Large intestine (tissue), 3 donors: ENCODE measurements around the gene RMND1. TPM values are rescaled to one million over a fixed set of nuclear protein-coding genes. Genes with fewer than 3 reads are reported as not detected.

Experiments used
- DNase-seq, 2 donors: peaks; one replicate each; pipeline versions ENCODE4 v3.0.0 to v3.0.0-alpha.2; 2013
- H3K27ac ChIP-seq: one replicate; pipeline ENCODE4 v1.5.1; 2013; ENCODE audit warnings: low read length
- H3K27me3 ChIP-seq: 2 replicates; pipeline ENCODE4 v1.6.1; 2013; ENCODE audit warnings: low read length; ENCODE audit not compliant: control insufficient read depth, insufficient read depth
- H3K36me3 ChIP-seq: 2 replicates; pipeline ENCODE4 v1.6.1; 2013; ENCODE audit warnings: low read length; ENCODE audit not compliant: control insufficient read depth, insufficient read depth
- H3K4me1 ChIP-seq: one replicate; pipeline ENCODE4 v1.6.1; 2013; ENCODE audit warnings: low read length; ENCODE audit not compliant: control insufficient read depth, insufficient read depth
- H3K4me3 ChIP-seq: one replicate; pipeline ENCODE4 v1.5.1; 2013; ENCODE audit warnings: low read length
- H3K9me3 ChIP-seq: one replicate; pipeline ENCODE4 v1.6.1; 2013; ENCODE audit warnings: mild to moderate bottlenecking, low read depth, low read length, moderate library complexity; ENCODE audit not compliant: control insufficient read depth
- WGBS: methylation state at CpG from one replicate; pipeline ENCODE4 v1.1.5; 2013; ENCODE audit warnings: low lambda C conversion rate; ENCODE audit not compliant: insufficient coverage; 5-methylcytosine and 5-hydroxymethylcytosine counted together
- polyA plus RNA-seq: library from polyadenylated mRNA; unstranded; fragments of 120-200 nt; gene quantifications from one replicate; pipeline ENCODE4 v1.2.1, GENCODE V29; 2013

Gene RMND1
- polyA plus RNA-seq, 1 donor, result 41.2 TPM

DNA sequence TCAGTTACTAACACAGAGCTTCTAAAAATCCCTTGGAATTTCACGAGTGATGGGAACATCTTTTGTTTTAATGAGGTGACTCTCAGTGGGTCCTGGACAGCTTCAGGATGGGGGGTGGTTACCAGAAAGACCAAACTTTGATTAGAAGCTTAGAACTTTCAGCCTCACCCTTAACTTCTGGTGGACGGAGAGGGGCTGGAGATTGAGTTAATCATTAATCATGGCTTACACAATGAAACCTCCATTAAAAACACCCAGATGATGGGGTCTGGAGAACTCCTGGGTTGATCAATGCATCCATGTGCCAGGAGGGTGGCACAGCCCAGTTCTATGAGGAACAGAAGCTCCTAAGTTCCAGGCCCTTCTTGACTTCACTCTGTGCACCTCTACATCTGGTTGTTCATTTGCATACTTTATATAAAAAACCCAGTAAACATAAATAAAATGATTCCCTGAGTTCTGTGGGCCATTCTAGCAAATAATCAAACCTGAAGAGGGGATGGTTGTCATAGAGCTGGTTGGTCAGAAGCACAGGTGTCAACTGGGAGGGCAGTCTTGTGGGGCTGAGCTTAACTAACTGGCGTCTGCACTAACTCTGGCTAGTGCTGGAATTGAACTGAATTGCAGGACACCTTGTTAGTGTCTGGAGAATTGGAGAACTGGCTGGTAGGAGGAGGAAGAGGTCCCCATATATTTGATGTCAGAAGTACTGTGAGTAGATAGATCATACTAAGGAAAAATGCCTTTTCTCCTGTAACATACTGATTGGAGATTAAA, 10.3 kb downstream of the RMND1 start:
- Histone ChIP-seq H3K4me1 (peaks cover 35% of the 10 kb centered on the region), H3K9me3 (no peaks in the 10 kb centered on the region), H3K4me3 (no peak overlapping the region), H3K27ac (peak overlapping the region; percentile 45), H3K36me3 (peaks cover 8% of the 10 kb centered on the region), H3K27me3 (no peaks in the 10 kb centered on the region)
- no peak for DNase-seq
- WGBS, result 0% methylated on average over 1 of the region's 3 CpGs

DNA sequence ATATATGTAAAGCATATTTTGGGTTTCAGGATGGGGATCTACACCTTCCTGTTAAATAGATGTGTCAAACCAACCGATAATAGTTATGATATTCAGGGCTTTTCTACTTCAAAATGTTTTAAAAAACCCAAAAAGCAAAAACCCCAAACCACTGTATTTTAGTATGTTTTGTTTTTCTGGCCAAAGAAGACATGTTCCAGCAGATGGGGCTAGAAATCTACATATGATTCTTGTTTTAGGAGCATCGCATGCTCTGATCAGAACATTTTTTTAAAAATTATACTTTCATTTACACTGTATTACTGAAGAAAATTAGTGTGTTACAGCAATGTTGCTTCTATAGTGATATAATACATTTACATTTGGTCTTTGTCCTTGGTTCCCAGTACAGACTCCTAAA, 11.0 kb downstream of the RMND1 start:
- DNase-seq, result no peak
- H3K4me3 ChIP-seq, result no peak overlapping the region
- H3K9me3 ChIP-seq, result no peaks in the 10 kb centered on the region
- peak overlapping the region; percentile 45 for H3K27ac ChIP-seq
- H3K27me3 ChIP-seq, result no peaks in the 10 kb centered on the region
- peaks cover 8% of the 10 kb centered on the region for H3K36me3 ChIP-seq
- peaks cover 38% of the 10 kb centered on the region for H3K4me1 ChIP-seq
- WGBS, result 60% methylated on average over 1 of the region's 2 CpGs

DNA sequence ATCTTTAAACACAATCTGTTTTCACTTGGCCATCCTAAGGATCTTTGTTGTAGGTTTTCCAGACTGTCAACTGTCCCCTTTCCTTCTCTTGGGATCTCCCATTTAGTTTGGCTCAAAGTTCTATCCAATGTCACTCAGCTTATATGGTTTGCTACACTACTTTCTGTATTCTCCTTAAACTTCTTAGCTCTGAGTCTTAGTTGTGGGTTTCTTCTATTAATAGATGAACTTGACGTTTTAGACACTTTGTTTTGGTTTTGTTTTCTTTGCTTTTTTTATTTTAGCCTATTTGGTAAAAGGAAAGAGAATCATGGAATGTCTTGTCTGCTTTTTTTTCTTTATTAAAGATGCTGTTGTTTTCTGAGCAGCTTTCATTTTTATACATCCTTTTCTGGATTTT, 11.4 kb downstream of the RMND1 start:
- no peak overlapping the region for H3K4me3 ChIP-seq
- no peaks in the 10 kb centered on the region for H3K9me3 ChIP-seq
- no peak for DNase-seq
- WGBS, result 57% methylated on average over 1 of the region's 1 CpG
- H3K4me1 ChIP-seq, result peaks cover 38% of the 10 kb centered on the region
- peaks cover 10% of the 10 kb centered on the region for H3K36me3 ChIP-seq
- no peak overlapping the region for H3K27ac ChIP-seq
- no peaks in the 10 kb centered on the region for H3K27me3 ChIP-seq

DNA sequence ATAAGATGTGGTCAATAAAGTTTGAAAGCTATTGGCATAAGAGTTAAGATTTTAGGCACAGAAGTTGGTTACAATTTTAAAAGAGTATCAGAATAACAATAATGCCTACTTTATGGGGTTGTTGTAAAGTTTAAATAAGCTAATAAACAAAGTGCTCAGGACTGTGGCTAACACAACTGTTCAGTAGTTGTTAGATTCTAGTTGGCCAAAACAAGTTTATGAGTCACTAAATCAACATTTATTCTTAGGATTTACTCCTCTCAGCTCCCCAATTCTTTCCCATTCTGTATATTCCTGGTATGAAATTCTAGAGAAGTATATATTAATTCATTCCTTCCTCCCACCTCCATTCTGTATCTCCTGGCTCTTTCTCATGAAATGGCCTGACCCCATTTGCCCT, 14.5 kb downstream of the RMND1 start:
- Histone ChIP-seq H3K27me3 (no peaks in the 10 kb centered on the region), H3K4me1 (peaks cover 29% of the 10 kb centered on the region), H3K36me3 (peaks cover 17% of the 10 kb centered on the region), H3K27ac (peak overlapping the region; percentile 78), H3K4me3 (no peak overlapping the region), H3K9me3 (no peaks in the 10 kb centered on the region)
- DNase-seq, result no peak

DNA sequence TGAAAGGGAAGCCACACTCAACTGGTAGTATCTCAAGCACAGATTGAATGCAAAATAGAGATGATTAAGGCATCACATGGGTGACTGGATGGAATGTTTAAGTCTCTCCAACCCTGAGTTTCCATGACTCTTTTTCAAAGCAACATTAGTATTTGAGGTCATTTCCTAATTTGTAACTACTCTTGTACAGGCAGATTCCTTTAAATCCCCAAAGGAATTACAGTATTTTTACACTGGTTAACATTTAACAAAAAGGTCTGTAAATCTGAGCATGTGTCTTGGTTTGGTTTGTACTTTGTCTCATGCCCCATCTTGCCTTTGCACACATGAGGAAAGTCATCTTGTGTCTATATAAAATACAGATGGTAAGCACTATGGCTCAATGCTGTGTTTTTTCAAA, 15.1 kb downstream of the RMND1 start:
- peaks cover 25% of the 10 kb centered on the region for H3K4me1 ChIP-seq
- H3K9me3 ChIP-seq, result no peaks in the 10 kb centered on the region
- H3K36me3 ChIP-seq, result peaks cover 23% of the 10 kb centered on the region
- no peaks in the 10 kb centered on the region for H3K27me3 ChIP-seq
- DNase-seq, result peak; percentile 52 to 78
- peak overlapping the region; percentile 78 for H3K27ac ChIP-seq
- no peak overlapping the region for H3K4me3 ChIP-seq

DNA sequence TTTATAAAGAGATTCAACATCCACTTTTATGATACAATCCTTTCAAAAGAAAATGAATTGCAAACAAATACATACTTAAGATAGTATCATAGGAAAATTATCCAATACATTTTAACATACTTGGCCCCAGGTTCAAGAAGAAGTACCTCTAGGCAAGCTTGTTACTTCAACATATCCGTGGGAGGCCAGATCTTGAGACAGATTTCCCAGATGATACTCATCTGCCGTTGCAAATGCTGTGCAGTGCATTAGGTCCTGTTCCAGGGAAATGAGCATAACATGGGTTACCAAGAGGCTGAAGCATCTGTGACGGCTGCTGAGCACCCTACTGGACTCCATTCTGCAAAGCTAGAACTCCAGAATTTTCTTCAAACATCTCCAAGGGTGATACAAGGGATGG, 15.6 kb downstream of the RMND1 start:
- no peak for DNase-seq
- Histone ChIP-seq H3K27ac (peak overlapping the region; percentile 78), H3K36me3 (peaks cover 27% of the 10 kb centered on the region), H3K9me3 (no peaks in the 10 kb centered on the region), H3K4me3 (no peak overlapping the region), H3K27me3 (no peaks in the 10 kb centered on the region), H3K4me1 (peaks cover 20% of the 10 kb centered on the region)
- no CpG with 5 or more reads among the region's 3 CpGs for WGBS

DNA sequence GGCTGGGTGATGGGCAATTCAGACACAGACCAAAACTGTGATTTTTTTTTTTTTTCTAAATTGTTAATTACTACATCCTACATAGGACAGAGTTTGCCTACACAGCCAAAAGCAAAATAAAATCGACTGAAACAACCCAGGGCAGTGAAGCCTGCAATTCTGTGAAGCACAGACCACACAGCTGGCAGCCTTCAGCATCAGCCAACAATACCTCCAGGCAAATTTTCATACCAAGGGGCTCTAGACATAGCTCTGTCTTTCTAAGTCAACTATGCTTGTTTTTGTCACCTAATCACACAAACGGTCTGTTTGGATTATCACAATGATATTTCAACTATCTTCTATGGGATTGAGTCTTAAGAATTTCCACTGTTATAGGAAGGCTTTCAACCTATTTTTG, 17.6 kb downstream of the RMND1 start:
- H3K27me3 ChIP-seq, result no peaks in the 10 kb centered on the region
- H3K36me3 ChIP-seq, result peaks cover 40% of the 10 kb centered on the region
- WGBS, result 20% methylated on average over 1 of the region's 2 CpGs
- no peak overlapping the region for H3K27ac ChIP-seq
- H3K9me3 ChIP-seq, result no peaks in the 10 kb centered on the region
- no peak overlapping the region for H3K4me3 ChIP-seq
- DNase-seq, result no peak
- H3K4me1 ChIP-seq, result peaks cover 18% of the 10 kb centered on the region

DNA sequence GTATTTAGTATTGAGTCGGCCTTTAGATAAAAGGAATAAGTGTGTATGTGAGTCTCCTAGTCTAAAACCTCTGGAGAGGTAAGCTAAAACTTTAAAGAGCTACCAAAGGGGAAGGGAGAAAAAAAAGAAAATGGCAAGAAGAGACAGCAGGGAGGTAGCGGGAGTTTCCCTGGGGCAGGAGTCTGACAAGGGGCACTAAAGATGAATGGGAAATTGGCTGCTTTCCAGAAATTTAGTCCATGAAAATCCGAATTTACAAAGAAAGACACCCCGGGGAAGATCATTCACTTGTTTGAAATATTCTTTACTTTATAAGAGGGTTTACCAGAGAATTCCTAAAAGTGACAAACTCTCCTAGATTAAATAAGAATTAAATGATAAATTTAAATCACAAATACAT, 19.3 kb downstream of the RMND1 start:
- Histone ChIP-seq H3K4me3 (no peak overlapping the region), H3K27ac (no peak overlapping the region), H3K36me3 (peaks cover 50% of the 10 kb centered on the region), H3K27me3 (no peaks in the 10 kb centered on the region), H3K4me1 (peaks cover 12% of the 10 kb centered on the region), H3K9me3 (no peaks in the 10 kb centered on the region)
- DNase-seq, result no peak
- 100% methylated on average over 2 of the region's 4 CpGs for WGBS

DNA sequence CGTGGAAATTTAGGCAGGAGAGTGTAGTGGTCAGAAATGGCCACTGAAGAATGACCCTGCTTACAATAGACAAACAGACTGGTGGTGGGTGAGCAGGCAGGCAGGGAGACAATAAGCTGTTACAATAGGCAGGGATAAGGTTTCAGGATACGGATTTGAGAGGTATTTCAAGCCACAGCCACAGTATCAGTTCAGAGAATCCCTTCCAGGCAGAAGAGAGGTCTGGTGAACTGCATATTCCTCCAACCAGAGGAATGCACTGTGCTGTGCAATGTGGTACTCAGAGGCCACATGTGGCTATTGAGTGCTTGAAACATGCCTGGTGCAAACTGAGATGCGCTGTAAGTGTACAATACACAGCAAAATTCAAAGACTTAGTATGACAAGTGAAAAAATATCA, 20.6 kb downstream of the RMND1 start:
- Histone ChIP-seq H3K36me3 (peaks cover 51% of the 10 kb centered on the region), H3K4me1 (peaks cover 1% of the 10 kb centered on the region), H3K27me3 (no peaks in the 10 kb centered on the region), H3K9me3 (no peaks in the 10 kb centered on the region), H3K4me3 (no peak overlapping the region), H3K27ac (no peak overlapping the region)
- no peak for DNase-seq
- WGBS, result no CpG with 5 or more reads among the region's 3 CpGs

DNA sequence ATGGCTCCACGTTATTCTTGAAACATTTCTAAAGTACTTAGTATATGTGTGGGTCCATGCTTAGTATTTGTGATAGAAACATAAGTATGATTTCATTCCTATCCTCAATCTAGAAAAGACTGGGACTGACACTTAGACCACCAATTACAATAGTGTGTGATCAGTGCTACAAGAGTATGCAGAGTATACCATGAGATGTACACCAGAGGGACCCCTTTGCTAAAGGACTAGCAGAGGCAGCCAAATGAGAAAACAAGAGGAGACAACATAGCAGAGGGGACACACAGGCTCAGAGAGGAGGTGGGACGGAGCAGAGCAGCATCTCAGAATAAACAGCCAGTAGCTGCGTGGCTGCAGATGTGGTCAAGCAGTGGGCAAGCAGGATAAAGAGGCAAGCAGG, 21.0 kb downstream of the RMND1 start:
- 100% methylated on average over 1 of the region's 3 CpGs for WGBS
- H3K4me1 ChIP-seq, result no peaks in the 10 kb centered on the region
- no peaks in the 10 kb centered on the region for H3K27me3 ChIP-seq
- H3K27ac ChIP-seq, result no peak overlapping the region
- no peak for DNase-seq
- H3K9me3 ChIP-seq, result no peaks in the 10 kb centered on the region
- H3K4me3 ChIP-seq, result no peak overlapping the region
- H3K36me3 ChIP-seq, result peaks cover 55% of the 10 kb centered on the region

DNA sequence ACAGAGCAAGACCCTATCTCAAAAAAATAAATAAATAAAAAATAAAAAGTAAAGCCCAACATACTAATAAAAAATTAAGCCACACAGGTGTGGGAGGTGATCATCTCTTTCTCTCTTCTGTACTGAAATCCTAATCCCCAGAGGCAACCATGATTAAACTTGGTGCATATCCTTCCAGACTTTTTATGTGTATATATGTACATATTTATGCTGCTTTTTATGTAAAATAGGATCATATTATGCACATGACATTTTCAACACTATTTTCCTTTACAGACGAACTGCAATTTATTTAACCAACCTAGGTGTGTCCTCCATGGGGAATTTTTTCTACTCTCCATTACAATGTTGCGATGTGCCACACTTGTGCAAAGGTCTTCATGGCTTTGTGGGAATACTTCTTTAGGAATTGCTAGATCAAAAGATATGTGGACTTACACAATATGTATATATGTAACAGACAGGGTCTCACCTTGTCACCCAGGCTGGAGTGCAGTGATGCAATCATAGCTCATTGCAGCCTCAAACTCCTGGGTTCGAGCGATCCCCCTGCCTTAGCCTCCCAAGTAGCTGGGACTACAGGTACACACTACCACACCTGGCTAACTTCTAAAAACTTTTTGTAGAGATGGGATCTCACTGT, 23.7 kb downstream of the RMND1 start:
- DNase-seq, result no peak
- Histone ChIP-seq H3K4me1 (no peaks in the 10 kb centered on the region), H3K27me3 (no peaks in the 10 kb centered on the region), H3K36me3 (peaks cover 59% of the 10 kb centered on the region), H3K27ac (no peak overlapping the region), H3K4me3 (no peak overlapping the region), H3K9me3 (no peaks in the 10 kb centered on the region)
- WGBS, result no CpG with 5 or more reads among the region's 4 CpGs
